RCC 7860 (cell line): ENCODE results near the gene NUP214.
"Not testable (repeated sequence)": the region's sequence is repeated elsewhere in the genome, so short reads cannot be mapped to it uniquely, and the experiment has no call there.

Experiments
- DNase-seq: peaks from one replicate; pipeline ENCODE4 v3.0.0-alpha.2; 2015; ENCODE audit warnings: low spot score
- FAIRE-seq: peaks from 2 replicates; lab custom pipeline; 2012; peaks lifted over from hg19 to GRCh38; lab: Jason Lieb, UNC

The NUP214 gene

DNA sequence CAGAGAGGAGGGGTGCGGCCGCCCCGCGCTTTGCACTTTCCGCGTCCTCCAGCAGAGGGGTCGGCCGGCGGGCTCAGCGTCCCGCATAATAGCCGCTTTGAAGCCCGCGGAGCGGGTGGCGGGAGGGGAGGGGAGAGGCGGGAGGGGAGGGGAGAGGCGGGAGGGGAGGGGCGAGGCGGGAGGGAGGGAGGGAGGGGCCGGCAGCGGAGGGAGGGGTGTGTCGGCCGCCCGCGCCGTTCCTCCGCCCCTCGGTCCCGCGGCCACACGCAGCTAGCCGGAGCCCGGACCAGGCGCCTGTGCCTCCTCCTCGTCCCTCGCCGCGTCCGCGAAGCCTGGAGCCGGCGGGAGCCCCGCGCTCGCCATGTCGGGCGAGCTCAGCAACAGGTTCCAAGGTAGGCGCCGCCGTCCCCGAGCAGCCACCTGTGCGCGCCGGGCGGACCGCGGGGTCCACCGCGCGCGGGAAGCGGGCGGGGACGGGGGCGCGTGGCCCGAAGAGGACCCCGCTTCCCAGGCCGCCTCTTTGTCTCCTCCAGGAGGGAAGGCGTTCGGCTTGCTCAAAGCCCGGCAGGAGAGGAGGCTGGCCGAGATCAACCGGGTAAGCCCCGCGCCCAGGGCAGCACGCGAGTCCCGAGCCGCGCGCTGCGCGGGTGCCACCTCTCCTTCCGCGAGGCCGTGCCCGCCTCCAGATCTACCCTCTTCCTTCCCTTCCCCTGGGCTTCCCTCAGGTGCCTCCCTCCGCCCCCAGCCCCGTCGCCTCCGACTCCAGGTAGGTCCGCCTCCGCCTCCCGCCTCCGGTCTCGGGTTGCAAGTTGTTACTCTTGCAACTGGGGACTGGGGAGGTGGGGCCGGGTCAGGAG, 28.9 kb upstream of the NUP214 start, which contains the start of gene AIF1L:
TSS of gene AIF1L (plus strand) at position 263 of the 857 bp plus-strand sequence. CDS start at position 362, 99 bp downstream.
- no peak for FAIRE-seq

DNA sequence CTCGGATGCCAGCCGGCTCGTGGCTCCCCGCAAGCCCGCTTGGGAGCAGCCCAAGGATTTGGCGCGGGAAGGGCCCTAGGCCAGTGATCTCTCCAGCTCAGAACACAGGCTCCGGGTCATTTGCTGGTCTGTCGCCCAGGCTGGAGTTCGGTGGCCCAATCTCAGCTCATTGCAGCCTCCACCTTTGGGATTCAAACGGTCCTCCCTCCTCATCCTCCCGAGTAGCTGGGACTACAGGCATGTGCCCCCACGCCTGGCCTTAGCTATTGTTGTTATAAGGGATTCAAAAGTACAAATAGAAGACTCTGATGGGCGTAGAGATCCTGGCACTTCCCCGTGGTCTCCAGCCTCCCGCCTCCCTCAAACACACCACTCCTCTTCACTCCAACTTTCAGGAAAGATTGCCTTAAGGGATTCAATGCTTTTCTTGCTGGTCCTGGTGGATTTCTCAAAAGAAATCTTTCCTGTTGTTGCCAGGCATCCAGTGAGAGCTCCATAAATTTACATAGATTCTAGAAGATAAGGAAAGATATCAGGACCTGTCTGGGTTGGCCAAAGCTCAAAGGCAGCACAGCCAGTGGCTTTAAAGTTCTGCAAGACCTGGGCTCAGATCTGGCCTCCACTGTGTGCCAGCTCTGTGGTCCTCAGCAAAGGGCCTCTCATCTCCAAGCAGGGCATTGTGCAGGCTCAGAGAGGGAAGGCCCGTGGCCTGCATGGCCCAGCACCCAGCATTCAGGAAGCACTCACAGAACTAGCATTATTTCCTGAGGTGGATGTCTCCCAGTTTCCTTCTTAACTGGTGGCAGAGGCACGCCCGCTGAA, 28.0 kb upstream of the NUP214 start:
- no peak for DNase-seq
- no peak for FAIRE-seq

More for the DNA sequence above, 28.9 kb upstream of the NUP214 start, which contains the start of gene AIF1L:
- no peak for DNase-seq

DNA sequence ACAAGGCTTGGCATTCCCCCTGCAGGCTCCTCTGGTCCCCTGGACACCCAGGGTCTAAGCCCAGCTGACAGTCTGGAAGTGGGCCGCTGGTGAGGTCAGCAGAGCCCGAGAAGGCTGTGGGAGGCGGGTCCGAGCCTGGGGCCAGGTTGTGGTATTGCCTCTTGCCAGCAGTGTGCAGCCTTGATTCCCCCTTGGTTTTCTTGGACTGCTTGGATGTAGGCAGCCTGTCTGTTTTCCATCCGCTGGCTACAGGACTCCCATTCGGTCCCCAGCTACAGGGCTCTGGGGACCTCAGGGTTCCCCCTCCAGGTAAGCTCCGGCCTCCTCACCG, 27.5 kb upstream of the NUP214 start:
- FAIRE-seq = no peak
- DNase-seq = no peak

DNA sequence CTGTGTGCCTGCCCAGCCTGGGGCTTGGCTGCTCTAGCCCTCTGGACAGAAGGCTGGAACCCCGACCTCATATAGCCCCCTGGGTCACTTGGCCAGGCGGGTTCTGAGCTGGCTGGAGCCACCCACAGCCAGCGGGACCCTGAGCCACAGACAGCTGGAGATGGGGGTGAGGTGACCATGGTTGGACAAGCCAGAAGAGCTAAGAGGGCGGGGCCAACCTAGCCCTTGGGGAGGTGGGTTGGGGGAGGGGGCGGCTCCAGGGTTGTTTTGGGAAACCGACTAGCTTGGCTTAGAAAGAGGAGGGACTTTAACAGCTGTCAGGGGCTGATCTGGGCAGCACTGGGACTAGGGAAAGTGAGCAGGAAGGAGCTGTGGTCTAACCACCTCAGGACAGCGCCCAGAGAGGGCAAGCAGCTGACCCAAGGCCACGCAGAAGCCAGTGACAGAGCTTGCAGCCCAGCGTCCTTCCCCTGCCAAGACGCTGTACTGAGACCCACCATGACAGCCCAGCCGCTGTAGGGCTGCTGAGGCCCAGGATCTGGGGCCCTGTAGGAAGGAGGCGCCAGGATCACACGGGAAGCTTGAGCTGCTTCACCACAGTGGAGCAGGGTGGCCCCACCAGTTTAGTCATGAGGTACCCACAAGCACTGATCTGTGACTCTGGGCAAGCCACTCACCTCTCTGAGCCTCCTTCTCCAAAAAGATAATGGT, 26.8 kb upstream of the NUP214 start:
- FAIRE-seq (no peak), DNase-seq (peak; percentile 7)

DNA sequence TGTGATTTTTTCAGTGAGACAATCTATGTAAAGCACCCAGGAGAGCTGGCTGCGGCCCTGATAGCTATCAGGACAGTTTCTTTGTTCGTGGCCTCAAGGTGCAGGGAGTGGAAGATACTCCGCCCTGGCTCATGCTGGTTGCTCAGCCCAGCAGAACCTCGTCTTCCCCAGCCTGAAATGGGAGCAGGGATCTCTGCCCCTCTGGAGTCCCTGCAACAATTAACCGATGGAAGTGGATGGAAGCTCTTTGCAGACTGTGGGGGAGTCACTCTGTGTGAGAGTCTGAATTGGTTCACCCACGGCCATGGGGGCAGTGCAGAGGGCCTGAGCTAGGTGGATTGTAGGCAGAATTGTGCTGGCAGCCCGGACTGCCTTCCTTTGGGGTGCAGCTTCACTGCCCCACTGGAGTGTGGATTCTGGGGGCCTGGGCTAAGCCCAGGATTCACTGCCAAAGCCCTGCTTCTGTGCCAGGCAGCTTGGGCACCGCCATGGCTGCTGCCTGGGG, 26.2 kb upstream of the NUP214 start:
- FAIRE-seq = no peak
- DNase-seq = no peak

DNA sequence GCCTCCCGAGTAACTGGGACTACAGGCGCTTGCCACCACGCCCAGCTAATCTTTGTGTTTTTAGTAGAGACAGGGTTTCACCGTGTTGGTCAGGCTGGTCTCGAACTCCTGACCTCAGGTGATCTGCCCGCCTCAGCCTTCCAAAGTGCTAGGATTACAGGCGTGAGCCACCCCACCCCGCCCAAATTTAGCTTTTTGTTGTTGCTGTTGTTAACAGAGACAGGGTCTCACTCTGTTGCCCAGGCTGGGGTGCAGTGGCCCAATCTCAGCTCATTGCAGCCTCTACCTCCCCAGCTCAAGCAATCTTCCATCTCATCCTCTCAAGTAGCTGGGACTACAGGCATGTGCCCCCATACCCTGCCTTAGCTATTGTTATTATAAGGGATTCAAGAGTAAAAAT, 25.5 kb upstream of the NUP214 start:
- FAIRE-seq = not testable (repeated sequence)

DNA sequence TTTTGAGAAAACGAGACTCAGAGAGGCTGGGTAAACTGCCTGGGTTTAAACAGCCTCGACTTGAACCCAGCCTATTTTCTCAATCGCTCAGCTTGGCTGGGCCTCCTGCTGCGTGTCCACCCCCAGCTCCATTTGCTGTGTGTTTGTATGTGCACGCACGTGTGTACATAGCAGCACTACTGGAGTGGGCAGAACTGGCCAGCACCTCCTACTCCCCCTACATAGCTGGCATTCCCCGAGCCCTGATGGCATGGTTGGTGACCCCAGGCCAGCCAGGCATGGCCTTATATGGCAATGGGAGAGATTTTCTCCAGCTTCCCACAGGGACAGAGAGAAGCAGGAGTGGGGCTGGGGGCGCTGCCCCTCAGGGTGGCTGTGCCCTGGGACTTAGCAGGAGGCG, 24.9 kb upstream of the NUP214 start:
- no peak for FAIRE-seq
- DNase-seq = peak; percentile 57

More for the DNA sequence above, 25.5 kb upstream of the NUP214 start:
- DNase-seq = not testable (repeated sequence)

DNA sequence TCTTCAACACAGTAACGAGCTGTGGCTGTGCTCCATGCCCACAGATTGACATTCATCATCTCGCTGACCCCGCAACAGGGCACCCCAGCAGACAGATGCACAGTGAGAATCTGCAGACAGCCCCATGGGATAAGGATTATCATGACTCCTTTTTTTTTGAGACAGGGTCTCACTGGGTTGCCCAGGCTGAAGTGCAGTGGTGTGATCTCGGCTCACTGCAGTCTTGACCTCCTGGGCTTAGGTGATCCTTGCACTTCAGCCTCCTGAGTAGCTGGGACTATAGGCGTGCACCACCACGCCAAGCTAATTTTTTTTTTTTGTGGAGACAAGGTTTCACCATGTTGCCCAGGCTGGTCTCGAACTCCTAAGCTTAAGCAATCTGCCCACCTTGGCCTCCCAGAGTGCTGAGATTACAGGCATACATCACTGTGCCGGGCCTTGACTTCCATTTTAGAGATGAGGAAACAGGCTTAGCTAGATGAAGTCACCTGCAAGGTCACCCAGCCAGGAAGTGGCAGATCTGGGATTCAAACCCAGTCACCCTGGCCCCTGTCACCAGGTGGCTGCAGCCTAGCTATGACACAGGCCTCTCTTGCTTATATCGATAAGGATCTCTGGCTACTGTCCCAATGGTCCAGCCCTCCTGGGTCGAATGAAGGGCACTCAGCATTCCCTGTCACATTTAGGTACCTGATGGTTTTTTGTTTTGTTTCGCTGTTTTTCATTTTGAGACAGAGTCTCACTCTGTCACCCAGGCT, 24.0 kb upstream of the NUP214 start:
- DNase-seq (no peak), FAIRE-seq (no peak)

DNA sequence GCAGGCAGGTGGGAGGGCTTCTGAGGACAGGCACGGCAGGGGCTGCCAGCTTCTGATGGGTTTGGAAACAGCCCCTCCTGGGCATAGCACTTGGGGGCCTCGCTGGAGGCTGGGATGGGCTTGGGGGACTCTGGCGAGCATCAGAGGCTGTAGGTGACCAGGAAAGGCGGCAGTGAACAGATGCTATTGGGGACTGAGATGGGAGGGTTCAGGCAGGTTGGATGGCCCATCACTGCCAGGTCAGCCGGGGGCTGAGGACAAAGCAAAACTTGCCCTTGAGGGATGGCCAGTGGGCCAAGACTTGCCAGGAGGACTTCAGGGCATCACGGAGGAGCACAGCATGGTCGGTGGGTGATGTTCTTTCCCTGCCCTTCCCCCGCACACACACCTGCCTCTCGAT, 22.4 kb upstream of the NUP214 start:
- DNase-seq (no peak), FAIRE-seq (no peak)

DNA sequence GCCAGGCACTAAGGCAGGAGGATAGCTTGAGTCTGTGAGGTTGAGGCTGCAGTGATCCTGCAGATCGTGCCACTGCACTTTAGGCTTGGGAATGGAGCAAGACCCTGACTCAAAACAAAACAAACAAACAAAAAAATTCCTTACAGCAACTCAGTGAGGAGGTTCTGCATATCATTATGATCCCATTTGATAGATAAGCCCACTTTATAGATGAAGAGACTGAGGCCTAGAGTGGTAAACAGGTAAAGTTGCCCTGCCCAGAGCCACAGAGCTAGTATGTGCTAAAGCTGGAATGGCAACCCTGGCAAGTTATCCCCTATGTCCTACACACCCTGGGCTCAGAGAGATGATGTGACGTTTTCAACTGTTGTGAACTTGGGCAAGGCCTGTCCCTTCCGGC, 21.9 kb upstream of the NUP214 start:
- FAIRE-seq = no peak
- DNase-seq = no peak

DNA sequence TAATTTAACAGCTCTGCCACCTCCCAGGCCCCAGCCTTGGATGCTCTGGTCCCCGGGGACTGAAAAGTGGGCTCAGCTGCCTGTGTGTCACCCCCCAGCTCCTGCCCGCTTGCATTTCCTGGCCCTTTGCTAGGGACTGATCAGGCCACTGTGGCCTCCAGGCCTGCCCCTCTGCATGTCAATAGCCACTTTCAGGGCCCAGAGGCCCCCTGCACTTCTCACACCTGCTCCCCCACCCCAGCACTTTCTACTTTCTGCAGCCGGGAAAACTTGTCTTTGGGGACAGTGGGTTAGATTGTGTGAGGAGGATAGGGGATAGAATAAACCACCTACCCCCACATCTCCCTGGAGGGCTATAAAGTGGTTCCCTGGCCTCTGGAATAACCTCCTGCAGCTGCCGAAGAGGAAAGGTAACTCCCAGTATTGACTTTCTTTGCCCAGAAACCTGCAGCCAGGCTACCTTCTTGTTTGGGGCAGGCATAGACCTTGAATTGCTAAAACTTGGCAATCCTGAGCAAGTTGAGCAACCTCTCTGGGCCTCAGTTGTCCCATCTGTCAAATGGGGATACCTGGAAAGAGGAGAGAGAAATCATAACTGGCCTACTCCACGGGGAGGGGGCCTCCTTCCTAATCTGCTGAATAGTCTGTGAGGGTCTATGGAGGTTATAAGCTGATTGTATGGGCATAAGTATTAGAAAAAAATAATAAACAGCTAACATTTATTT, 21.2 kb upstream of the NUP214 start:
- FAIRE-seq (no peak), DNase-seq (no peak)

DNA sequence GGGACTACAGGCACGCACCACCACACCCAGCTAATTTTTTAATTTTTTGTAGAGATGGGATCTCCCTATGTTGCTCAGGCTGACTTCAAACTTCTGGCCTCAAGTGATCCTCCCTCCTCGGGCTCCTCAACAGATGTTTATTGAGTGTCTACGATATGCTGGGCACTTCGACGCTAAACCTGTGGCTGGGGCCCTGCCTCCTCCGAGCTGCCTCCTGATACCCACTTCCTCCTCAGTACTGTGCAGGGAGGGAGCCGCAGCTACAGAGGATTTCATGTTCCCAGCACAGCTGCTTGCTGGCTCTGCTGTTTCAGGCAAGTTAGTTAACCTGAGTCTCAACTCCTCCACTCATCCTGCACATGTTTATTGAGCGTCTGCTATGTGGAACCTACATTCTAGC, 19.4 kb upstream of the NUP214 start:
- no peak for FAIRE-seq
- DNase-seq = no peak

DNA sequence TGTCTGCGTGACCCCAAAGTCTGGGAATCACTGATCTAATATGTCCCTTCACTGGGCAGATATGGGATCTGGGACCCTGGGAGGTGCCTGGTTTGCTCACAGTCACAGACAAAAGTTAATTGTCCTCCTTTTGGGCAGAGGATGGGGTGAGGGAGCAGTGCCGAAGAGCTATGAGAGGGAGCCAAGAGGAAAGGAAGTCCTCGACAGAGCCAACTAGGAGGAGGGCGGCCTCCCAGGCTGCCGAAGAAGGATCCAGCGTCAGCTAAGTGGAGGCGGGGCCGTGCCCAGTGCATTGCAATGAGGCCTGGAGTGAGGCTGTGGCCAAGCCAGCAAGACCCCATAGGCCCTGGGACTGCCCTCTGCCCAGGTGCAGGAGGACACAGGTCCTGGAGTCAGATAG, 17.6 kb upstream of the NUP214 start:
- no peak for DNase-seq
- no peak for FAIRE-seq

DNA sequence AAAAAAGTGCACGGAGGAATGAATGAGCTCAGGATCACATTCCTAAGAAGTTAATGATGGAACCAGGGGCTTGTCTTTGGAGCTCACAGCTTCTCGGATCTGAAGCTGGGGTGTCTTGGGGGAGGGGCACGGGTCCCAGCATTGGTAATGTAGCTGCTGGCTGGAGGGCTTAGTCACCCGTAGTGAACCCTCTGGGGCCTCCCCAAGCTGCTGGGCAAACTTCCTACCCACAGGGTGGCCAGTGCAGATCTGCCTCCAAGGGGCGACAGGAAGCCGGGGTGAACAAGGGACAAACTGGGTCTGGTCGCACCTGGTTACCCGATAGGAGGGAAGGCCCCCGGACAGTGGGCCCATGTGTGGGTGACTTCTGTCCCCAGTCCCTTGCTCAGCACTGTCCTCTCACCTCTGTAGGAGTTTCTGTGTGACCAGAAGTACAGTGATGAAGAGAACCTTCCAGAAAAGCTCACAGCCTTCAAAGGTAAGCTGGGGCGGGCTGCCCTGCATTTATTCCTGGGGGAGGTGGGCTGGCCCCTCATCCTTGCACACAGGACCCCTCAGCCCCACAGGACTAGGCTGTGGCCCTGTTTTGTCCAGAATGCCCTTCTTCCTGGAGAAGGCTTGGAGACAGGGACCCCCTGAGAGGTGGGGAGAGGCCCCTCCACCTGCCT, 14.1 kb upstream of the NUP214 start:
- FAIRE-seq = no peak
- peak; percentile 48 for DNase-seq

DNA sequence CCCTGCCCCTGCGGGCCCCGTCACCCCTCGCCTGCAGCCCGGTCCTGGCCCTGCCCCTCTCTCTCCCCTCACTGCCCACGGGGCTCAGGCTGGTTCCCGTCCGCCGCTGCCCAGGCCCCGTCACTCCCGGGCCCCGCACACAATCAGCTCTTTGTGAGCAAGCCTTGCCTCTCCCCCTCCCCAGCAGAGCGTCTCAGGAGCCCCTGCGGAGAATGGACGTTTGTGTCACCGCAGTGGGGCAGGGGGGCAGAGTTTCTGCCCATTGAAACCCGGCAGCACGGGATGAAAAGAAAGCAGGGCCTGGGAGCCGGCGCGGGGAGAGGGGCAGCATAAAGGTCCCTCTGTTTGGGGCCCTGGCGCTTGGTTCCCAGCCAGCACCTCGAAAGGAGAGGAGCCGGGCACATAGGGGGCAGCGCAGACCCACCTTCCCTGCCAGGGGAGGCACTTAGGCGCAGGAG, 13.5 kb upstream of the NUP214 start:
- no peak for FAIRE-seq
- no peak for DNase-seq

DNA sequence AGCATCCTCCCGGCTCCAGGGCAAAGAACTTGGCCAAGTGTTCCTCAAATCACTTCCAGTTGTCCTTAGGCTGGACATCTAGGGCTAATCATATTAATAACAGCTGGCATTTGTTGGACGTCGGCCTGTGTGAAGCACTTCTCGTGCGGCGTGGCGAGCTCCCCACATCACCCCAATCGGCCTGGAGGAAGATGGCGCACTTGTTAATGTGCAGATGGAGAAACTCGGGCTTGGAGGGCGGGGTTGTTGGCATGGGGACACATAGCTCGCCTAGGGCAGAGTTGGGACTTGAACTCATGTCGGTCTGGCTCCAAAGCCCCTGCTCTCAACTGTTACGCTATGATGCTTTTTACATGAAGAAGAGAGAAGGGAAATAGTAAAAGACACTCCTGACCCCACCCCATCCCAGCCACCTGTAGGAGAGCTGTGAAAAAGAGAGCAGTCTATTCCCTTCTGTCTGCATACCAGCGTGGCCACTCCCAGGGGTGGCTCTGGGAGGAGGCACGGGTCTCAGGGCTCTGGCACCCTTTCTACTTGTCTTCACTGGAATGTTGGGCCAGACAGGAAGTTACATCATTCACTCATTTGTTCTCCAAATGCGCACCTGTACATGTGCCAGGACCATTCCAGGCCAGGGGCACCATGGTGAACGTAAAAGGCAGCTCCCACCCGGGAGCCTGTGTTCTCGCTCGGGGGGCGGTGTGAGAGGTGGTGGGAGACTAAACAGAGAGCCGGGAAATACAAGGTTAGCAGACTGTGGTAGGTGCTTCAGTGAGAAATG, 12.8 kb upstream of the NUP214 start:
- no peak for FAIRE-seq
- DNase-seq = no peak

DNA sequence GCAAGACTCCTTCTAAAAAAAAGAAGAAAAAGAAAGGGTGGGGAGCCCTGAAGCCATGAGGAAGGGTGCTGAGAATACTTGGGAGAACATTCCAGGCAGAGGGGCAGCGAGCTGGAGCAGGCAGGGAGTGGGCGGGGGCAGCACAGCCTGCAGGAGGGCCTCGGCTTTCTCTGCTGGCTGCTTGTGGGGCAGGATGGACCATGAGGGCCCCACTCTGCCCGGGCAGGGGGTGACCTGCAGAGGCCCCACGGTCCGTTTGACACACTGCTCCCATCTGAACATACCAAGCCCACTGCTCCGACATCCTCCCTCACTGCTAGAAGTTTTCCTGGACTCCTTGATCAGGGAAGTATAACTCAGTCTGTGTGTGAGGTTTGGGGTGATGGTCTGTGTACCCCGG, 11.7 kb upstream of the NUP214 start:
- DNase-seq (no peak), FAIRE-seq (no peak)

DNA sequence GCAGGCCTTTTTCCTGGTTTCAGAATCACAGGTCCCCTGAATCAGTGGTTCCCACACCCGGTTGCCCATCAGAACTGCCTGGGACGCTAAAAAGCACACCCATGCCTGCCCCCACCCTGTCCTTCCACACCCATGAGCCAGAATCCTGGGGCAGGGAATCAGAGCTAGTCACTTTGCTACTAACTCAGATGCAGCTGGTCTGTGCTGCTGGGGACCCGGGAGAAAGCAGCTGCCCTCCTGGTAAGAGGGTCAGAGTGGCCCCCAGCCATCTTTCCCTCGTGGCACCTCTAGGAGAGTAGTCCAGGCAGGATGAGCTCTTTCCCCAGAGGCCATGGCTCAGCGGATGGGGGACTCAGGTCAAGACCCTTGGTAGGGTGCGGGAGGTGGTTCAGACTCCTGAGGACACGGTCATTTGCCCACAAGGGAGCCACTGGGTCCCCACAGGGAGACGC, 11.3 kb upstream of the NUP214 start:
- FAIRE-seq = no peak
- DNase-seq = no peak
